T-cell (primary cell): ENCODE measurements around the gene PITPNC1. TPM values are rescaled to one million over a fixed set of nuclear protein-coding genes. Genes with fewer than 3 reads are reported as not detected.
A peak's percentile ranks its signal among the peaks of the same experiment; 100 is the strongest.
"Not testable (repeated sequence)": the region's sequence is repeated elsewhere in the genome, so short reads cannot be mapped to it uniquely, and the experiment has no call there.

Experiments
- ATAC-seq, 4 experiments: fragments of 200-7000 bp in 3 of 4; fragments of 150-1000 bp in 1 of 4; cut with Tn5 transposase; replicated peaks in 1 of 4; 1 replicate in 3 of 4; 2 replicates in 1 of 4; pipeline ENCODE4 v1.10.0; 2021; ENCODE audit warnings: moderate library complexity in 3 of 4, mild to moderate bottlenecking in 2 of 4, moderate number of reproducible peaks in 1 of 4
- CTCF ChIA-PET, 2 donors: fragments of 300-600 bp; sonication (Branson Sonifier 250); formaldehyde crosslinking; loops; one replicate each; lab custom pipeline; 2022; ENCODE audit warnings: antibody characterized with exemption in 2 of 2; lab: Charles Lee
- POLR2A ChIA-PET, 2 donors: fragments of 300-600 bp; sonication (Branson Sonifier 250); formaldehyde crosslinking; loops; one replicate each; lab custom pipeline; 2022; ENCODE audit warnings: antibody characterized with exemption in 2 of 2; lab: Charles Lee
- DNase-seq, 35 experiments: peaks; one replicate each; pipeline versions ENCODE4 v3.0.0 to v3.0.0-alpha.2; 2013 to 2023
- H3K27ac ChIP-seq: one replicate; pipeline ENCODE4 v1.5.1; 2013; ENCODE audit warnings: low read length
- H3K27me3 ChIP-seq, 2 experiments: replicated peaks in 1 of 2; 1 replicate in 1 of 2; 2 replicates in 1 of 2; pipeline versions ENCODE4 v1.6.1 to v1.7.0; 2013; ENCODE audit warnings: low read length in 1 of 2, mixed read lengths in 1 of 2; ENCODE audit not compliant: control insufficient read depth in 2 of 2, insufficient read depth in 2 of 2; ENCODE audit errors: extremely low read depth in 1 of 2
- H3K36me3 ChIP-seq, 2 donors: 1 replicate in 1 of 2; 2 replicates in 1 of 2; pipeline versions ENCODE4 v1.6.1 to v1.7.0; 2013; ENCODE audit warnings: low read length in 1 of 2; ENCODE audit not compliant: control insufficient read depth in 2 of 2, insufficient read depth in 1 of 2; ENCODE audit errors: extremely low read depth in 1 of 2
- H3K4me1 ChIP-seq, 2 experiments: 1 replicate in 1 of 2; 2 replicates in 1 of 2; pipeline versions ENCODE4 v1.6.1 to v1.7.0; 2013; ENCODE audit warnings: low read length in 2 of 2, mixed read lengths in 1 of 2; ENCODE audit not compliant: insufficient read depth in 2 of 2, control insufficient read depth in 1 of 2; ENCODE audit errors: extremely low read depth in 1 of 2
- H3K4me3 ChIP-seq, 2 donors: 1 replicate in 1 of 2; 2 replicates in 1 of 2; pipeline versions ENCODE4 v1.5.1 to v1.7.0; 2013; ENCODE audit warnings: mild to moderate bottlenecking in 2 of 2, low read length in 1 of 2, moderate library complexity in 1 of 2; ENCODE audit not compliant: control insufficient read depth in 1 of 2; ENCODE audit errors: extremely low read depth in 1 of 2
- H3K9me3 ChIP-seq: 2 replicates; pipeline ENCODE4 v1.7.0; 2013
- H3K27ac Mint-ChIP-seq, 2 donors: one replicate each; pipeline ENCODE4 v1.8.0; 2020 to 2021; ENCODE audit warnings: mild to moderate bottlenecking in 2 of 2, mixed read lengths in 2 of 2
- H3K27me3 Mint-ChIP-seq, 2 donors: one replicate each; pipeline ENCODE4 v1.8.0; 2021 to 2022; ENCODE audit warnings: mixed read lengths in 2 of 2
- H3K36me3 Mint-ChIP-seq: one replicate; pipeline ENCODE4 v1.8.0; 2021; ENCODE audit warnings: mixed read lengths
- H3K4me1 Mint-ChIP-seq, 3 donors: one replicate each; pipeline ENCODE4 v1.8.0; 2020 to 2022; ENCODE audit warnings: mixed read lengths in 3 of 3, mild to moderate bottlenecking in 1 of 3
- H3K4me3 Mint-ChIP-seq, 3 donors: one replicate each; pipeline ENCODE4 v1.8.0; 2020 to 2022; ENCODE audit warnings: mild to moderate bottlenecking in 3 of 3, mixed read lengths in 3 of 3, moderate library complexity in 3 of 3
- H3K9me3 Mint-ChIP-seq, 3 donors: one replicate each; pipeline ENCODE4 v1.8.0; 2020 to 2022; ENCODE audit warnings: mixed read lengths in 3 of 3
- WGBS: methylation state at CpG from one replicate; pipeline ENCODE4 v1.1.5; 2013; ENCODE audit warnings: missing lambda C conversion rate; ENCODE audit not compliant: insufficient coverage; 5-methylcytosine and 5-hydroxymethylcytosine counted together
- total RNA-seq, 35 experiments: library from RNA in 6 of 35; stranded (reverse) in 6 of 35; fragments of 120-200 nt in 1 of 35; gene quantifications; one replicate each; pipeline versions ENCODE4 v1.2.1 to v1.2.4 and lab custom pipeline; 2013 to 2026

PITPNC1 gene
- total RNA-seq, 5 donors from 2014 or later (not counting 1 experiment from before 2014, with no cell fraction given), result 82.6 to 132 (median 111) TPM

DNA sequence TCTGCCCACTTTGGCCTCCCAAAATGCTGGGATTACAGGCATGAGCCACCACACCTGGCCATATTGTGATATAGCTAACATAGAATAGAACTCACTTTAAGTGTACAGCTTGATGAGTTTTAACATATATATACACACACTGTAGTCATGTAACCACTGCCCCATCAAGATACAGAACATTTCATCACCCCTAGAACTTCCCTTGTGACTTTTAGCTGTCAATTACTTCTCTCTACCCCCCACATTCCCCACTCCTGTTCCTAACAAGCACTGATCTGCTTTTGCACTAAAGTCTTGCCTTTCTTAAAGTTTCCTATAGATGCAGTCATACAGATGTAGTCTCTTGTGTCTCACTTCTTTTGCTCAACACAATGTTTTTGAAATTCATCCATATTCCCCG, 93.1 kb downstream of the PITPNC1 start:
- no CpG with 5 or more reads among the region's 1 CpG for WGBS
- ChIA-PET POLR2A (interaction anchor here in 1 of 2 donors (0.6 kb wide), 1 partner anchor 10 kb away, joined by 3 read pairs; no protein-coding TSS in a partner anchor), CTCF (interaction anchor here in 1 of 2 donors (0.6 to 1.0 kb wide), 3 partner anchors 91 to 139 kb away, joined by 3 to 8 read pairs (median 4); no protein-coding TSS in a partner anchor)
- H3K4me3 ChIP-seq, result no peak overlapping the region
- H3K9me3 ChIP-seq, result no peaks in the 10 kb centered on the region
- Mint-ChIP-seq H3K4me1 (peaks cover 71 to 74% (median 73%) of the 10 kb centered on the region in 3 donors), H3K4me3 (peak overlapping the region in 2 of 3 donors; percentile 29 to 62), H3K27me3 (no peaks in the 10 kb centered on the region), H3K9me3 (peaks cover 0 to 5% (median 0%) of the 10 kb centered on the region in 3 donors), H3K27ac (peak overlapping the region; percentile 81 to 91), H3K36me3 (peaks cover 6% of the 10 kb centered on the region)
- ATAC-seq (no peak), DNase-seq (no peak)
- H3K36me3 ChIP-seq, result peaks cover 0 to 3% of the 10 kb centered on the region in 2 donors
- H3K4me1 ChIP-seq, result peaks cover 37 to 78% of the 10 kb centered on the region in 2 experiments
- no peaks in the 10 kb centered on the region for H3K27me3 ChIP-seq
- H3K27ac ChIP-seq, result peak overlapping the region; percentile 31

DNA sequence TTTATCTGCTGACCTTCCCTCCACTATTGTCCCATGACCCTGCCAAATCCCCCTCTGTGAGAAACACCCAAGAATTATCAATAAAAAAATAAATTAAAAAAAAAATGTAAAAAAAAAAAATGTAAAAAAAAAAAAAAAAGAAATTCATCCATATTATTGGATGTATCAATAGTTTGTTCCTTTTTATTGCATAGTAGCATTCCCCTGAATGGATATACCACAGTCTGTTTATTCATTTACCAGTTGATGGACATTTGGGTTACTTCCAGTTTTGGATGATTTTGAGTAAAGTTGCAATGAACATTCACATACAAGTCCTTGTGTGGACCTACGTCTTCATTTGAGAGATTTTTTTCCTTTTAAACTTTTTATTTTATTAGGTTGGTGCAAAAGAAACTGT, 94.0 kb downstream of the PITPNC1 start:
- no peaks in the 10 kb centered on the region for H3K9me3 ChIP-seq
- ChIA-PET POLR2A (interaction anchor here in 1 of 2 donors (0.5 kb wide), 1 partner anchor 40 kb away, joined by 4 read pairs; no protein-coding TSS in a partner anchor), CTCF (interaction anchor here in 1 of 2 donors (0.7 kb wide), 1 partner anchor 26 kb away, joined by 3 read pairs; no protein-coding TSS in a partner anchor)
- H3K4me3 ChIP-seq, result no peak overlapping the region
- no peak for ATAC-seq
- Mint-ChIP-seq H3K27ac (no peak overlapping the region), H3K27me3 (no peaks in the 10 kb centered on the region), H3K4me1 (peaks cover 73 to 78% (median 77%) of the 10 kb centered on the region in 3 donors), H3K9me3 (peaks cover 0 to 5% (median 0%) of the 10 kb centered on the region in 3 donors), H3K36me3 (peaks cover 5% of the 10 kb centered on the region), H3K4me3 (no peak overlapping the region)
- H3K4me1 ChIP-seq, result peaks cover 42 to 78% of the 10 kb centered on the region in 2 experiments
- no peaks in the 10 kb centered on the region for H3K36me3 ChIP-seq
- WGBS, result no CpG with 5 or more reads among the region's 1 CpG
- no peaks in the 10 kb centered on the region for H3K27me3 ChIP-seq
- no peak for DNase-seq
- H3K27ac ChIP-seq, result no peak overlapping the region

DNA sequence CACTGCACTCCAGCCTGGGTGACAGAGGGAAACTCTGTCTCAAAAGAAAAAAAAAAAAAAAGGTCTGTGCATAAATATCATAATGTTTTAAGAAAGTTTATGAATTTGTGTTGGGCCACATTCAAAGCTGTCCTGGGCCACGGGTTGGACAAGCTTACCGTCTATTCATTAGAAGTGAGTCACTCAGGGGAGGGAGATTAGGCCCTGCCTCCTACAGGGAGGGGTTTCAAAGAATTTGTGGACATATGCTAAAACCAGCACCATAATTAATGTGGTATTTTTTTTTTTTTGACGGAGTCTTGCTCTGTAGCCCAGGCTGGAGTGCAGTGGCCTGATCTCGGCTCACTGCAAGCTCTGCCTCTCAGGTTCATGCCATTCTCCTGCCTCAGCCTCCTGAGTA, 95.5 kb downstream of the PITPNC1 start:
- H3K4me3 Mint-ChIP-seq, H3K4me3 ChIP-seq, H3K27me3 ChIP-seq, DNase-seq, H3K27me3 Mint-ChIP-seq, H3K9me3 Mint-ChIP-seq, H3K36me3 Mint-ChIP-seq, ATAC-seq, H3K9me3 ChIP-seq, H3K27ac ChIP-seq, H3K36me3 ChIP-seq: not testable (repeated sequence)
- Mint-ChIP-seq H3K4me1 (peaks cover 68 to 73% (median 71%) of the 10 kb centered on the region in 3 donors), H3K27ac (peak overlapping the region in 1 of 2 donors; percentile 75)
- ChIA-PET CTCF (interaction anchor here (0.6 to 1.2 kb wide), 6 partner anchors 26 to 216 kb away, joined by 3 to 6 read pairs (median 4); no protein-coding TSS in a partner anchor), POLR2A (interaction anchor here (0.6 to 0.9 kb wide), 5 partner anchors 13 to 108 kb away, joined by 3 to 7 read pairs (median 5); no protein-coding TSS in a partner anchor)
- whole genome bisulfite sequencing, result 100% methylated on average over 3 of the region's 4 CpGs
- peaks cover 36 to 78% of the 10 kb centered on the region in 2 experiments for H3K4me1 ChIP-seq

DNA sequence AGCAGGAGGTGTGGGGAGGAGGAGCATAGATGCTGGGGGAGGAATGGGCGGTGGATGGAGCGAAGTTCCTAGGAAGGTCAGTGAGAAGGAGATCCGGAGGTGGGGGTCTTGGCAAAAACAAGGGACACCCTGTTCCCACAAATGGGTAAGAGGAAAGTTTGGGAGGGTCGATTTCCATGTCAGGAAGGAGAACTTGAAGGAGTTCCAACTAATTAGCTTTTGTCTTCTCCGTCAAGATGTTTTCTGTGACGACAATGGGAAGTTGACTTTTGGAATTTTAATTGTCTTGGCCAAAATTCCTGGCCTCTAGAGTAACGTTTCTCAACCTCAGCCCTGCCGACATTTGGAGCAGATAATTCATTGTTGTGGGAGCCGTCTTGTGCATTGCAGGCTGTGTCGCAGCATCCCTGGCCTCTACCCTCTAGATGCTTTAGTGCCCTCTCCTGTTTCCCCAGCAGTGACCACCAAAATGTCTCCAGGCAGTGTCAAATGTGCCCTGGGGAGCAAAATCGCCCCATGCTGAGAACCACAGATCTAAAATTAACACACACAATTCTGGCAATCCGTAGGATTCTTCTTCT, 97.1 kb downstream of the PITPNC1 start:
- 83% methylated on average over 7 of the region's 12 CpGs for WGBS
- no peaks in the 10 kb centered on the region for H3K27me3 ChIP-seq
- POLR2A ChIA-PET, result interaction anchor here in 1 of 2 donors (0.7 kb wide), 1 partner anchor 43 kb away, joined by 3 read pairs; no protein-coding TSS in a partner anchor
- no peaks in the 10 kb centered on the region for H3K36me3 ChIP-seq
- CTCF ChIA-PET, result interaction anchor here (0.5 to 3.4 kb wide), 15 partner anchors 7 to 97 kb away, joined by 3 to 86 read pairs (median 6); partner anchors contain the start of gene PITPNC1 (in 1 of the 2)
- H3K27ac ChIP-seq, result peak overlapping the region; percentile 91
- peak overlapping the region; percentile 61 to 65 (median 61) for H3K4me3 Mint-ChIP-seq
- peaks cover 34 to 78% of the 10 kb centered on the region in 2 experiments for H3K4me1 ChIP-seq
- H3K9me3 ChIP-seq, result no peaks in the 10 kb centered on the region
- H3K4me1 Mint-ChIP-seq, result peaks cover 72 to 74% (median 73%) of the 10 kb centered on the region in 3 donors
- H3K27ac Mint-ChIP-seq, result peak overlapping the region; percentile 89 to 94
- ATAC-seq (no peak), DNase-seq (no peak)
- peak overlapping the region; percentile 33 to 34 for H3K4me3 ChIP-seq
- no peaks in the 10 kb centered on the region for H3K27me3 Mint-ChIP-seq
- H3K9me3 Mint-ChIP-seq, result peaks cover 0 to 5% (median 0%) of the 10 kb centered on the region in 3 donors
- peaks cover 5% of the 10 kb centered on the region for H3K36me3 Mint-ChIP-seq

DNA sequence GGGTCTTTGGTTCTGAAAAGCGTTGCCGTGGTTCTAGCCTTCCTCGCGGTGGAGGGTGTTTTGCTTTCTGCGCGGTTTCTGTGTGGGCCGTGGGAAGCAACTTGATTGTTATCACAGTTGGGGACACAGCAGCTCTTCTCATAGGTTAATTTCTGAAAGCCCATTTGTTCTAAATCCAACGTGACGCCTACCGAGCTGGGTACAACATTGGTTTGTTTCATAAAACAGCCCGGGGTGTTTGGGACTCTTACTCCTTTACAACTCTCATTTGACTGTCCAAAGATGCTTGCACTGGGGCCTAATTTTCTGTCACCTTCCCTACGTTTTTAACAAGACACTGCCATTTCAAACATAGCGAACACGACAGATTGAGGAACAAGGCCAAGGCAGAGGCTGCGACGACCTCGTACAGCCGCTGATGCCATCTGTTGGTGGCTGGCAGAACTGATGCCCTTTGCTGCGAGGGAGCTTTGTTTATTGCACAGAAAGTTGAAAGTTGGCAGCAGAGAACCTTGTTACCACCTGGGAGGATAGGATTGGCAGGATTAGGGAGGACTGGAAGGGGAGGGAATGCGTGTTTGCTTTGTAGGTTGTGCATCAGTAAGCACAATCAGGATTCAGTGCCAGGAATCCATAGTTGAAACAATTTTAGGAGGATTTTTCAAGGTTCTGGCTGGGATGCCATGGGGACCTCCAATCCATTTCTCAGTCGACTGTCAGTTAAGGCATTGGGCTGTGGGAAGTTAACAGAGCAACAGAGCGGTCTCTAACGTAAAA, 98.3 kb downstream of the PITPNC1 start:
- CTCF ChIA-PET, result interaction anchor here (0.6 to 3.4 kb wide), 42 partner anchors 9 to 1038 kb away, joined by 3 to 86 read pairs (median 4); partner anchors contain the start of gene PITPNC1 (in 1 of the 2)
- Histone ChIP-seq H3K36me3 (no peaks in the 10 kb centered on the region), H3K27me3 (no peaks in the 10 kb centered on the region), H3K27ac (peak overlapping the region; percentile 91), H3K4me1 (peaks cover 31 to 67% of the 10 kb centered on the region in 2 experiments), H3K9me3 (no peaks in the 10 kb centered on the region), H3K4me3 (peak overlapping the region in 1 of 2 donors; percentile 34)
- H3K36me3 Mint-ChIP-seq, result peaks cover 5% of the 10 kb centered on the region
- POLR2A ChIA-PET, result interaction anchor here (0.6 to 1.7 kb wide), 13 partner anchors 34 to 101 kb away, joined by 3 to 13 read pairs (median 3); no protein-coding TSS in a partner anchor
- H3K27me3 Mint-ChIP-seq, result no peaks in the 10 kb centered on the region
- under 1% methylated on average over 19 of the region's 23 CpGs for WGBS
- H3K27ac Mint-ChIP-seq, result peak overlapping the region; percentile 89 to 94
- H3K9me3 Mint-ChIP-seq, result peaks cover 0 to 5% (median 0%) of the 10 kb centered on the region in 3 donors
- peak; percentile 74 to 94 (median 83) for DNase-seq
- peak; percentile 81 to 90 (median 82) for ATAC-seq
- peak overlapping the region; percentile 61 to 65 (median 61) for H3K4me3 Mint-ChIP-seq
- H3K4me1 Mint-ChIP-seq, result peaks cover 70 to 75% (median 73%) of the 10 kb centered on the region in 3 donors
